Nephron (organoid): ENCODE measurements around the gene NCAM2.

Source experiments
- H3K27ac Mint-ChIP-seq, 3 experiments: 2 replicates each; pipeline ENCODE4 v1.8.0; 2020; ENCODE audit warnings: mixed read lengths in 3 of 3, mild to moderate bottlenecking in 2 of 3, moderate library complexity in 1 of 3
- H3K27me3 Mint-ChIP-seq: 2 replicates; pipeline ENCODE4 v1.8.0; 2021; ENCODE audit warnings: low read depth, mild to moderate bottlenecking, moderate library complexity, mixed read lengths
- H3K36me3 Mint-ChIP-seq: 2 replicates; pipeline ENCODE4 v1.8.0; 2020; ENCODE audit warnings: low read depth, mixed read lengths
- H3K4me1 Mint-ChIP-seq: 2 replicates; pipeline ENCODE4 v1.8.0; 2020; ENCODE audit warnings: mixed read lengths
- H3K4me3 Mint-ChIP-seq, 3 experiments: 2 replicates each; pipeline ENCODE4 v1.8.0; 2020; ENCODE audit warnings: mild to moderate bottlenecking in 3 of 3, mixed read lengths in 3 of 3, moderate library complexity in 2 of 3
- H3K9me3 Mint-ChIP-seq: 2 replicates; pipeline ENCODE4 v1.8.0; 2020; ENCODE audit warnings: mixed read lengths
- TF ChIP-seq, protein P1 (sequence below), 3 experiments: fragments of 200-600 bp; sonication (generic); IDR thresholded peaks; one replicate each; pipeline ENCODE4 v1.5.0; 2021; ENCODE audit warnings: antibody characterized with exemption in 3 of 3; ENCODE audit not compliant: unreplicated experiment in 3 of 3

NCAM2 gene

DNA sequence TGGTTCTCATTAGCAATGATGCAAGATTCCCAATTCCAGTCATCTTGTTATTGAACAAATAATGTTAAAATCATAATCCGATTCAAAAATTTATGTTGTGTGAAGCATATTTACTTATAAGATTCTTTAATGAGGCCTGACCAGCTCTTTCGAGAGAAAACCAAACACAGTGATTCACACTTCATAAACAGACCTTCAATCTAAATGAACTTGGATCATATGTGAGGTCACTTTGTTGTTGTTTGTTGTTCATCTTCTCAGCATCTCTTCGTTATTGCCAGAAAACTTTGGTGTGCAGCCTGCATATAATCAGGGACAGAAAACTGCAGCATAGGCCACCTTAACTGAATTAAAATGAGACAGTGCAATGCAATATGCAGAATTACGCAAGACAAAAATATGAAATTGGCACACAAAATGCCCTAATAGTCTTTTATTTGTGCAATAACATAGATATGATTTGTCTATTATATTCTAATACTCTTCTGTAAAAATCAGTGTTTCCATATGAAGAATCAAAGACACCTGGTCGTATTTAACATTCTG is 30.1 kb downstream of the NCAM2 start:
- Mint-ChIP-seq H3K9me3 (no peaks in the 10 kb centered on the region), H3K27me3 (no peaks in the 10 kb centered on the region), H3K27ac (no peak overlapping the region), H3K4me3 (no peak overlapping the region), H3K36me3 (no peaks in the 10 kb centered on the region), H3K4me1 (no peaks in the 10 kb centered on the region)
- TF ChIP-seq, protein P1, sequence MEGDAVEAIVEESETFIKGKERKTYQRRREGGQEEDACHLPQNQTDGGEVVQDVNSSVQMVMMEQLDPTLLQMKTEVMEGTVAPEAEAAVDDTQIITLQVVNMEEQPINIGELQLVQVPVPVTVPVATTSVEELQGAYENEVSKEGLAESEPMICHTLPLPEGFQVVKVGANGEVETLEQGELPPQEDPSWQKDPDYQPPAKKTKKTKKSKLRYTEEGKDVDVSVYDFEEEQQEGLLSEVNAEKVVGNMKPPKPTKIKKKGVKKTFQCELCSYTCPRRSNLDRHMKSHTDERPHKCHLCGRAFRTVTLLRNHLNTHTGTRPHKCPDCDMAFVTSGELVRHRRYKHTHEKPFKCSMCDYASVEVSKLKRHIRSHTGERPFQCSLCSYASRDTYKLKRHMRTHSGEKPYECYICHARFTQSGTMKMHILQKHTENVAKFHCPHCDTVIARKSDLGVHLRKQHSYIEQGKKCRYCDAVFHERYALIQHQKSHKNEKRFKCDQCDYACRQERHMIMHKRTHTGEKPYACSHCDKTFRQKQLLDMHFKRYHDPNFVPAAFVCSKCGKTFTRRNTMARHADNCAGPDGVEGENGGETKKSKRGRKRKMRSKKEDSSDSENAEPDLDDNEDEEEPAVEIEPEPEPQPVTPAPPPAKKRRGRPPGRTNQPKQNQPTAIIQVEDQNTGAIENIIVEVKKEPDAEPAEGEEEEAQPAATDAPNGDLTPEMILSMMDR (IDR thresholded peaks at IDR 0.05; ENCODE audit: unreplicated experiment in 3 of 3): no peak

DNA sequence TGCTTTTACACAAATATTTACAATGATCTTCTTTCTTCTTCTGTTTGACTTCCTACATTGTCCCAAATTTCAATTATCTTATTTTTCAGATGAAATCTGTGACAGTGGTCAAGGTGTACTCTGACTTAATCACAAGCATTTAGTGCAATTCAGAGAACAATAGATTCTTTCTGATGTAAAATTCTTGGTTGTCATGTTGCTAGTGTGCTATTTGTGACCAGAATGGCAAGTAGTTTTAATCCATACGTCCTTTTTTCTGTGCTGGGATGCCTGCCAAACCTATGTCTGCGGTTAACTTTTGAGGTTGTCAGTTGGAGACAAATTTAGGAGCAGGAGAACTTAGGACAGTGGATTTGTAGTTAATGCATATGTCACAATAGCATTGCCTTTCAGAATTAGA is 31.0 kb downstream of the NCAM2 start:
- Mint-ChIP-seq H3K4me3 (no peak overlapping the region), H3K9me3 (no peaks in the 10 kb centered on the region), H3K36me3 (no peaks in the 10 kb centered on the region), H3K27me3 (peaks cover 5% of the 10 kb centered on the region), H3K4me1 (no peaks in the 10 kb centered on the region), H3K27ac (no peak overlapping the region)
- TF ChIP-seq, protein P1 (IDR thresholded peaks at IDR 0.05; ENCODE audit: unreplicated experiment in 3 of 3): no peak

DNA sequence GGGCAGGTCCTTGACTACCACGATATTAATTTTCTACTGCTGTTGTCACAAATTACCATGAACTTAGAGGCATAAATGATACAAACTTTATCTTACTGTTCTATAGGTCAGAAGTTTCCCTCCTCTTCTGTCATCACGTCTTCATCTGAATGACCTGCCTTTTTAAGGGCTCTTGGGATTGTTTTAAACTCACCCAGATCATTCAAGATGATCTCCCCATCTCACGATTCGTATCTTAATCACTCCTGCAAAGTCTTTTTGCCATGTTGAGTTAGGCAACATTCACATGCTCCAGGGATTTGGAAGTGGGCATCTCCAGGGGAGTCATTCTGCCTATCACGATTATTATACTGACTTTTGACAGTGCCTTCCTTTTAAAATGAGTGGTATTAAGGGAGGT is 32.1 kb downstream of the NCAM2 start:
- H3K27me3 Mint-ChIP-seq: peaks cover 5% of the 10 kb centered on the region
- no peaks in the 10 kb centered on the region for H3K9me3 Mint-ChIP-seq
- H3K4me3 Mint-ChIP-seq: no peak overlapping the region
- H3K27ac Mint-ChIP-seq: no peak overlapping the region
- H3K36me3 Mint-ChIP-seq: no peaks in the 10 kb centered on the region
- TF ChIP-seq, protein P1 (IDR thresholded peaks at IDR 0.05; ENCODE audit: unreplicated experiment in 3 of 3): no peak
- H3K4me1 Mint-ChIP-seq: no peaks in the 10 kb centered on the region

DNA sequence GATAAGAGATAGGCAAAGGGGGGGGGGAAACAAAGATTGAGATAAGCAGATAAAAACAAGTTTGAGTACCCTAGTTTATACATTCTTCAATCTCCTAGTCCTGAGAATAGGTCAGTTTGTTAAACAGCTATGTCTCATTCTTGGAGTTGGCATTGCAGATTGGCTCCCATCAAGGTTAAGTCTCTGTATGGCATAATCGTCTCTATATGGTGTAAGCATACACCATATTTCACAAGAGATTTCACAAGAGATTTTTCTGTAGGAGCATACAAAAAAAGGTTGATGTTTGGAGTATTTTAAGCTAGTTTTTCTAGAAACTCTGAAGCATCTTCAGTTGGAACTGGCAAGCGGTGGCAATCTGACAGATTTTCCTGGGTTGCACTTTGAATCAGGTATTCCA is 35.8 kb downstream of the NCAM2 start:
- H3K9me3 Mint-ChIP-seq: no peaks in the 10 kb centered on the region
- no peak overlapping the region for H3K27ac Mint-ChIP-seq
- TF ChIP-seq, protein P1 (IDR thresholded peaks at IDR 0.05; ENCODE audit: unreplicated experiment in 3 of 3): no peak
- H3K4me3 Mint-ChIP-seq: no peak overlapping the region
- no peaks in the 10 kb centered on the region for H3K4me1 Mint-ChIP-seq
- H3K36me3 Mint-ChIP-seq: no peaks in the 10 kb centered on the region
- H3K27me3 Mint-ChIP-seq: peaks cover 5% of the 10 kb centered on the region

DNA sequence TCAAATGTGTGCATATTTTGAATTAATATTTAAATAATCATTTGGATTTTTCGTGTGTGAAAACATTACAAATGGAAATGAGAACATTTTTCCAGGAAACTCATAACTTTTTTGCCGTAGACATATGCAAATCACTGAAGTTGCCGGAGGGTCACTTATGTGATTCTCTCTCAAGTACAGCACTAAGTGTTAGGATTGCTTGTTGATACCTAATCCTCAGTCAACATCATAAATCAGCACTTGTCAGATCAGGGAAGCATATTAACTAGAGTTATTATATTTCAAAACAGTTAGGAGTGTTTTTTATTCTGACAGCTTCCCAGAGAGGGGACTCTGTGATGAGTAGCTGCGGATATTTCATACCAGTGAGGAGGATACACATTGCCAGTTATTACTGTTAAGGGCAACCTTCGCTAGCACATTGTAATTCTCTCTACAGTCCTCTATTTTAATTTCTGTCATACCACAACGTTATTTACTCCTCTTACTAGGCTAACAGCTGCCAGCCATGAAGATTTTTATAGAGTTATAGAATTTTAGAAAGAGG is 41.5 kb downstream of the NCAM2 start:
- Mint-ChIP-seq H3K9me3 (no peaks in the 10 kb centered on the region), H3K36me3 (no peaks in the 10 kb centered on the region), H3K4me1 (no peaks in the 10 kb centered on the region), H3K4me3 (no peak overlapping the region), H3K27me3 (no peaks in the 10 kb centered on the region), H3K27ac (no peak overlapping the region)
- TF ChIP-seq, protein P1 (IDR thresholded peaks at IDR 0.05; ENCODE audit: unreplicated experiment in 3 of 3): no peak

DNA sequence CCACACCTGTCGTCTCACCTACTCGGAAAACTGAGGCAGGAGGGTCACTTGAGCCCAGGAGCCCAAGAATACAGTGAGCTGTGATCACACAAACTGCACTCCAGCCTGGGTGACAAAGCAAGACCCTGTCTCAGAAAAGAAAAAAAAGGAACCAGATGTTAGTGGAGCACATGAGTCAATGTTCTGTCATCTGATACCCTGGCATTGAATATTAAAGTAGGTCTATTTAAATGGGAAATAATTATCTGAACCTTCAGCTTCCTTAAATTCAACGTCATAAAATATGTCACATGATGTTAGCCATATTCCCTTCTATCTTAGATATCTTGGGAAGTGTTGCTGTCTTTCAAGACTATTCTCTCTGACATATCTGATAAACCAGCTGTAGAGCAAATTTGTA is 47.3 kb downstream of the NCAM2 start:
- H3K4me1 Mint-ChIP-seq: no peaks in the 10 kb centered on the region
- H3K27me3 Mint-ChIP-seq: no peaks in the 10 kb centered on the region
- H3K36me3 Mint-ChIP-seq: no peaks in the 10 kb centered on the region
- no peak overlapping the region for H3K27ac Mint-ChIP-seq
- TF ChIP-seq, protein P1 (IDR thresholded peaks at IDR 0.05; ENCODE audit: unreplicated experiment in 3 of 3): no peak
- no peaks in the 10 kb centered on the region for H3K9me3 Mint-ChIP-seq
- no peak overlapping the region for H3K4me3 Mint-ChIP-seq
